HG03521 (cell line): ENCODE results near the gene ETV6.

Experiments
- ATAC-seq: cut with Tn5 transposase; IDR thresholded peaks from one replicate; pipeline ENCODE4 v1.9.1; 2021; ENCODE audit warnings: mild to moderate bottlenecking, moderate library complexity; ENCODE audit not compliant: unreplicated experiment

Gene ETV6

GRCh38 chr12:11642785-11643184, 6.7 kb upstream of the ETV6 start:
- no peak for ATAC-seq

- ATAC-seq = no peak
Measured at GRCh38 chr12:11645391-11645790, 4.1 kb upstream of the ETV6 start.

GRCh38 chr12:11648514-11649412, 711 bp upstream of the ETV6 start:
- ATAC-seq = peak; percentile 20

GRCh38 chr12:11650286-11651281, 1.1 kb downstream of the ETV6 start:
- ATAC-seq = no peak

GRCh38 chr12:11651381-11651780, 1.9 kb downstream of the ETV6 start:
- no peak for ATAC-seq

GRCh38 chr12:11651785-11652184, 2.3 kb downstream of the ETV6 start:
- ATAC-seq = no peak

- peak; percentile 18 for ATAC-seq
Measured at GRCh38 chr12:11652351-11653040, 3.0 kb downstream of the ETV6 start.

- no peak for ATAC-seq
Measured at GRCh38 chr12:11653215-11653753, 3.8 kb downstream of the ETV6 start.

- ATAC-seq = no peak
Measured at GRCh38 chr12:11654338-11654737, 4.9 kb downstream of the ETV6 start.

GRCh38 chr12:11654802-11655201, 5.3 kb downstream of the ETV6 start:
- ATAC-seq = no peak

- no peak for ATAC-seq
Measured at GRCh38 chr12:11655842-11656241, 6.4 kb downstream of the ETV6 start.

GRCh38 chr12:11656550-11656949, 7.1 kb downstream of the ETV6 start:
- no peak for ATAC-seq

GRCh38 chr12:11657511-11657910, 8.0 kb downstream of the ETV6 start:
- no peak for ATAC-seq

GRCh38 chr12:11658791-11659190, 9.3 kb downstream of the ETV6 start:
- ATAC-seq = no peak

GRCh38 chr12:11660624-11661023, 11.2 kb downstream of the ETV6 start:
- no peak for ATAC-seq

- ATAC-seq = no peak
Measured at GRCh38 chr12:11661491-11662089, 12.1 kb downstream of the ETV6 start.

GRCh38 chr12:11662369-11662768, 12.9 kb downstream of the ETV6 start:
- no peak for ATAC-seq

- no peak for ATAC-seq
Measured at GRCh38 chr12:11663130-11663529, 13.7 kb downstream of the ETV6 start.

- ATAC-seq = no peak
Measured at GRCh38 chr12:11664101-11664500, 14.6 kb downstream of the ETV6 start.
